Upper lobe of left lung (tissue), 4 donors: ENCODE measurements around the gene NISCH.
A peak's percentile ranks its signal among the peaks of the same experiment; 100 is the strongest.

Source experiments
- EP300 ChIP-seq, 4 donors: sonication (generic); formaldehyde crosslinking; IDR thresholded peaks; one replicate each; pipeline ENCODE4 v1.5.1; 2017; ENCODE audit warnings: antibody characterized with exemption in 4 of 4, control low read depth in 2 of 4
- POLR2A ChIP-seq, 4 donors: fragments of 450-650 bp; IDR thresholded peaks; one replicate each; pipeline ENCODE4 v1.5.1; 2016 to 2017; ENCODE audit warnings: antibody characterized with exemption in 4 of 4, mild to moderate bottlenecking in 2 of 4
- POLR2AphosphoS5 ChIP-seq, 2 donors: sonication (generic); formaldehyde crosslinking; IDR thresholded peaks; one replicate each; pipeline ENCODE4 v1.5.1; 2017; ENCODE audit warnings: antibody characterized with exemption in 2 of 2
- TF ChIP-seq, protein P1 (sequence below), 6 experiments: fragments of 450-650 bp in 4 of 6; fragments of 200-600 bp in 2 of 6; sonication (generic) in 2 of 6; IDR thresholded peaks; one replicate each; pipeline ENCODE4 v1.5.1; 2016 to 2019; ENCODE audit warnings: antibody characterized with exemption in 6 of 6

DNA sequence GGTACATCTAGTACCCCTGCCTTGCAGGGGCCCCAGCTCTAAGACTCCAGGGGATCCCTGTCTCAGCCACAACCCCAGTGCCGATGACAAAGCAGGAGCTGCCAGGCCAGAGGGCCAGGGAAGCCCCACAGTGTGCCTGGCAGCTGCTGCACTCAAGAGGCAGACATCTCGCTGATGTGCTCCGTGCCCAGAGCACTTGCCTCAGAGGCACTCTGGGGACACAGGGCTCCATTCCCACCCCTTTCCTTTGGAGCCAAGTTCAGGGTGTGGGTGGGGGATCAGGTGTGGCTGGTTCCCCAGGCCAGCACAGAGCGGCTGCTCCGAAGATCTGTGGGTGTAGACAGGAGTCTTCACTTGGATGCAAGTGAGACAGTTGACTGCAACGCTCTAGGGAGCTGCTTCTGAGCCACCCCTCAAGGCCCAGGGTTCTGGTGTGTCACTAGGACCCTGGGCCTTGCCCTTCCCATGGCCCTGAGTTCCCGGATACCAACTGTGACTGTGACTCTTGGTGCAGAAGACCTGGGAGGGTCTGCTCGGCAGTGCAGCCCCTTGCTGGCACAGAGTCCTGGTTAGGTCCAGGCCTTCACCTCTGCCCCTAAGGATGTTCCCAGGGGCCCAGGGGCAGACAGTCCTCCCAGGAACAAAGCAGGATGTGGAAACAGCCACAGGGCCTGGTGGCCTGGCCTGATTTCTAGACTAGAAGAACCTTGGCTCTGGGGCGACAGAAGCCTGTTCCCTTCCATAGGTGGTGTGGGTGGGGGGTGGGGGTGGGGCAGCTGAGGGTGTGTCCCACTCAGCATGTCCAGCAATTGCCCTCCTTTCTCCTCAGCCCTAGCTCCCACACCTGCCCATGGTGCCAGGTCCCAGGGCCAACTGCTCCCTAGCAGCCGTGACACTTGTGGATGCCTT is 75.8 kb downstream of the NISCH start:
- TF ChIP-seq EP300 (IDR thresholded peaks at IDR 0.05) (peak in 1 of 4 donors; percentile 21), POLR2A (IDR thresholded peaks at IDR 0.05) (no peak), POLR2AphosphoS5 (IDR thresholded peaks at IDR 0.05) (no peak)
- TF ChIP-seq, protein P1, sequence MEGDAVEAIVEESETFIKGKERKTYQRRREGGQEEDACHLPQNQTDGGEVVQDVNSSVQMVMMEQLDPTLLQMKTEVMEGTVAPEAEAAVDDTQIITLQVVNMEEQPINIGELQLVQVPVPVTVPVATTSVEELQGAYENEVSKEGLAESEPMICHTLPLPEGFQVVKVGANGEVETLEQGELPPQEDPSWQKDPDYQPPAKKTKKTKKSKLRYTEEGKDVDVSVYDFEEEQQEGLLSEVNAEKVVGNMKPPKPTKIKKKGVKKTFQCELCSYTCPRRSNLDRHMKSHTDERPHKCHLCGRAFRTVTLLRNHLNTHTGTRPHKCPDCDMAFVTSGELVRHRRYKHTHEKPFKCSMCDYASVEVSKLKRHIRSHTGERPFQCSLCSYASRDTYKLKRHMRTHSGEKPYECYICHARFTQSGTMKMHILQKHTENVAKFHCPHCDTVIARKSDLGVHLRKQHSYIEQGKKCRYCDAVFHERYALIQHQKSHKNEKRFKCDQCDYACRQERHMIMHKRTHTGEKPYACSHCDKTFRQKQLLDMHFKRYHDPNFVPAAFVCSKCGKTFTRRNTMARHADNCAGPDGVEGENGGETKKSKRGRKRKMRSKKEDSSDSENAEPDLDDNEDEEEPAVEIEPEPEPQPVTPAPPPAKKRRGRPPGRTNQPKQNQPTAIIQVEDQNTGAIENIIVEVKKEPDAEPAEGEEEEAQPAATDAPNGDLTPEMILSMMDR (IDR thresholded peaks at IDR 0.05), result no peak
